ENCODE measurements around the gene FAT1. TPM values are rescaled to one million over a fixed set of nuclear protein-coding genes. Genes with fewer than 3 reads are reported as not detected.

Gene FAT1
- total and polyA plus RNA-seq, 2 donors (not counting 3 experiments of a cell fraction or from before 2014, with no cell fraction given): 9.2 to 9.8 TPM

DNA sequence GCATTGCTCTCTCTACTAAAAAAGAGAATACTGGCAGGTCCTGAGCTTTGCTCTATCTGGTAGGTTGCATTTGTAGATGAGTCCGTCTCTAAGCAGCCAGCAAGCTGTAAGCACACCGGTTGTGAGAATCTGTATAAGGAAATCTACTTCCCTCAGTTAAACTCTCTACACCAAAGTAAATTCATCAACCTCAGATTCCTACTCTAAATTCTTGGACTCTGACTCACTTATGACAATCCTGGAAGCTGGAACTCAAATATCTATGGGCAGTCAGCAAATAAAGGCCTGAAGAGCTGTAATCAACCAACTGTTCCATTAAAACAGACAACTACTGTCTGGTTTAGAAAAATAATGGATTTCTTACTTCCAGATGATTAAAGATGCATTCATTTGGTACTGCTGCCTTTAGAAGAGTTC, 37.9 kb downstream of the FAT1 start:
- H3K4me3 ChIP-seq (replicated peaks in 1 of 3; ENCODE audit: insufficient read depth in 1 of 3, low read depth in 1 of 3, low read length in 3 of 3): no peak overlapping the region
- dilution Hi-C loops (cut with MboI; ENCODE audit: extremely low pct_ligation_motif_present, low sequenced_read_pairs) (no loop called here), intact Hi-C loops (cut with micrococcal nuclease) (no loop called here)
- H3K36me3 ChIP-seq (ENCODE audit: control insufficient read depth in 2 of 2, extremely low read depth in 1 of 2, insufficient read depth in 2 of 2, low read length in 2 of 2): no peaks in the 10 kb centered on the region
- DNase-seq (ENCODE audit: low read depth, low spot score) (no peak), FAIRE-seq (no peak)
- no peak for TF ChIP-seq EZH2 (IDR thresholded peaks at IDR 0.05; ENCODE audit: borderline replicate concordance, low read depth, low read length, severe bottlenecking)
- no peak for TF ChIP-seq GATA2 (IDR thresholded peaks at IDR 0.05; ENCODE audit: insufficient read depth, insufficient read length, low read depth, low read length)
- TF ChIP-seq FOS (IDR thresholded peaks at IDR 0.05; ENCODE audit: borderline replicate concordance, insufficient read depth, low read length): peak; percentile 33
- TF ChIP-seq POLR2A (IDR thresholded peaks at IDR 0.05; ENCODE audit: low read depth, low read length): no peak
- no peaks in the 10 kb centered on the region for H3K9me3 ChIP-seq (replicated peaks; ENCODE audit: control insufficient read depth, insufficient read depth, low read length)
- no peak overlapping the region for H3K9ac ChIP-seq (replicated peaks; ENCODE audit: extremely low read depth, insufficient read depth, low read length)
- H4K20me1 ChIP-seq (replicated peaks; ENCODE audit: control insufficient read depth, extremely low read depth, insufficient read depth, low read length): no peaks in the 10 kb centered on the region
- no peak overlapping the region for H2AFZ ChIP-seq (ENCODE audit: low read depth, low read length)
- no peaks in the 10 kb centered on the region for H3K27me3 ChIP-seq (ENCODE audit: control insufficient read depth in 2 of 2, insufficient read depth in 2 of 2, low read length in 2 of 2)
- H3K79me2 ChIP-seq (ENCODE audit: control insufficient read depth, insufficient read depth, low read length): no peaks in the 10 kb centered on the region
- no TSS peak for BruUV-seq (replicated peaks)
- ChIA-PET POLR2A (no interaction called here), CTCF (no interaction called here)
- no peak overlapping the region for H3K27ac ChIP-seq (ENCODE audit: insufficient read depth, low read depth, low read length)
- H3K4me1 ChIP-seq (ENCODE audit: control insufficient read depth, extremely low read depth, insufficient read depth, low read length): no peaks in the 10 kb centered on the region
- no peaks in the 10 kb centered on the region for H3K9me1 ChIP-seq (replicated peaks; ENCODE audit: control insufficient read depth, extremely low read depth, insufficient read depth, low read length)
- H3K4me2 ChIP-seq (ENCODE audit: insufficient read depth, low read length): no peak overlapping the region

DNA sequence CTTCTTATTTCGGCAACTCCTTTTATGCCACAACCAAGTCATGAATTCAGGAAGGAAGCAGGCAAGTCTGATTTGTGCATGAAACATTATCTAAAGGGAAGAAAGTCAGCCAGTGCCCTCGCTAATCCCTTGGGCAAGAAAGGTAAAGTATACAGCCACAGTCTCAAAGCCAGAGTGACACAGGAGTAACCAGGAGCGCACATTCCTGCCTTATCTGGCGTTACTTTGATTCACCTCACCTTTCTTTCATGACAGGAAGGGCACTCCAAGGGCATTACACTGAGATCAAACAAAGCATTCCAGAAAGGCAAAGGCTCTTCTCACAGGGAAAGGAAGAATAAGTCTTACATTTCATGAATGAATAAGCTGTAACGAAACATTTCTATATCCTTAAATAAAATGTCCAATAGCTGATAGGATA, 38.8 kb downstream of the FAT1 start:
- no peaks in the 10 kb centered on the region for H4K20me1 ChIP-seq (replicated peaks; ENCODE audit: control insufficient read depth, extremely low read depth, insufficient read depth, low read length)
- no peak overlapping the region for H3K4me2 ChIP-seq (ENCODE audit: insufficient read depth, low read length)
- H3K36me3 ChIP-seq (ENCODE audit: control insufficient read depth in 2 of 2, extremely low read depth in 1 of 2, insufficient read depth in 2 of 2, low read length in 2 of 2): no peaks in the 10 kb centered on the region
- H3K4me3 ChIP-seq (replicated peaks in 1 of 3; ENCODE audit: insufficient read depth in 1 of 3, low read depth in 1 of 3, low read length in 3 of 3): no peak overlapping the region
- H2AFZ ChIP-seq (ENCODE audit: low read depth, low read length): no peak overlapping the region
- no peaks in the 10 kb centered on the region for H3K9me3 ChIP-seq (replicated peaks; ENCODE audit: control insufficient read depth, insufficient read depth, low read length)
- TF ChIP-seq JUN (IDR thresholded peaks at IDR 0.05; ENCODE audit: borderline replicate concordance, insufficient read depth, insufficient read length, low read depth): no peak
- TF ChIP-seq EZH2 (IDR thresholded peaks at IDR 0.05; ENCODE audit: borderline replicate concordance, low read depth, low read length, severe bottlenecking): no peak
- no peak for TF ChIP-seq FOS (IDR thresholded peaks at IDR 0.05; ENCODE audit: borderline replicate concordance, insufficient read depth, low read length)
- H3K4me1 ChIP-seq (ENCODE audit: control insufficient read depth, extremely low read depth, insufficient read depth, low read length): no peaks in the 10 kb centered on the region
- H3K79me2 ChIP-seq (ENCODE audit: control insufficient read depth, insufficient read depth, low read length): no peaks in the 10 kb centered on the region
- no peak for DNase-seq (ENCODE audit: low read depth, low spot score)
- no peak overlapping the region for H3K27ac ChIP-seq (ENCODE audit: insufficient read depth, low read depth, low read length)
- H3K9ac ChIP-seq (replicated peaks; ENCODE audit: extremely low read depth, insufficient read depth, low read length): no peak overlapping the region
- intact Hi-C loops (cut with micrococcal nuclease) (no loop called here), dilution Hi-C loops (cut with MboI; ENCODE audit: extremely low pct_ligation_motif_present, low sequenced_read_pairs) (no loop called here)
- H3K27me3 ChIP-seq (ENCODE audit: control insufficient read depth in 2 of 2, insufficient read depth in 2 of 2, low read length in 2 of 2): no peaks in the 10 kb centered on the region
- no peaks in the 10 kb centered on the region for H3K9me1 ChIP-seq (replicated peaks; ENCODE audit: control insufficient read depth, extremely low read depth, insufficient read depth, low read length)
- CTCF ChIA-PET: no interaction called here
- no peak for FAIRE-seq
- BruUV-seq (replicated peaks): no TSS peak
- POLR2A ChIA-PET: no interaction called here
